ENCODE data around the gene TTC23L.

Gene TTC23L

GRCh38 chr5:34930462-34930844 is 91.5 kb downstream of the TTC23L start:
- no peaks in the 10 kb centered on the region for H3K27me3 ChIP-seq (ENCODE audit: low read depth, low read length)
- no peak overlapping the region for H2AFZ ChIP-seq (ENCODE audit: low read depth, low read length)
- no peak for TF ChIP-seq EZH2phosphoT487 (IDR thresholded peaks at IDR 0.05; ENCODE audit: low read depth)
- TF ChIP-seq, protein P1, sequence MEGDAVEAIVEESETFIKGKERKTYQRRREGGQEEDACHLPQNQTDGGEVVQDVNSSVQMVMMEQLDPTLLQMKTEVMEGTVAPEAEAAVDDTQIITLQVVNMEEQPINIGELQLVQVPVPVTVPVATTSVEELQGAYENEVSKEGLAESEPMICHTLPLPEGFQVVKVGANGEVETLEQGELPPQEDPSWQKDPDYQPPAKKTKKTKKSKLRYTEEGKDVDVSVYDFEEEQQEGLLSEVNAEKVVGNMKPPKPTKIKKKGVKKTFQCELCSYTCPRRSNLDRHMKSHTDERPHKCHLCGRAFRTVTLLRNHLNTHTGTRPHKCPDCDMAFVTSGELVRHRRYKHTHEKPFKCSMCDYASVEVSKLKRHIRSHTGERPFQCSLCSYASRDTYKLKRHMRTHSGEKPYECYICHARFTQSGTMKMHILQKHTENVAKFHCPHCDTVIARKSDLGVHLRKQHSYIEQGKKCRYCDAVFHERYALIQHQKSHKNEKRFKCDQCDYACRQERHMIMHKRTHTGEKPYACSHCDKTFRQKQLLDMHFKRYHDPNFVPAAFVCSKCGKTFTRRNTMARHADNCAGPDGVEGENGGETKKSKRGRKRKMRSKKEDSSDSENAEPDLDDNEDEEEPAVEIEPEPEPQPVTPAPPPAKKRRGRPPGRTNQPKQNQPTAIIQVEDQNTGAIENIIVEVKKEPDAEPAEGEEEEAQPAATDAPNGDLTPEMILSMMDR (IDR thresholded peaks at IDR 0.05; ENCODE audit: low read depth, low read length), result no peak
- H4K20me1 ChIP-seq (ENCODE audit: insufficient read depth, low read length), result no peaks in the 10 kb centered on the region
- peaks cover 11% of the 10 kb centered on the region for H3K4me1 ChIP-seq (ENCODE audit: low read length)
- peak overlapping the region; percentile 65; the same call in 1 of the 2 replicates for H3K27ac ChIP-seq (ENCODE audit: low read length)
- peaks cover 43% of the 10 kb centered on the region for H3K79me2 ChIP-seq (ENCODE audit: low read length)
- H3K9ac ChIP-seq (ENCODE audit: low read length), result peak overlapping the region; percentile 90
- no peaks in the 10 kb centered on the region for H3K9me3 ChIP-seq (ENCODE audit: insufficient read depth, low read length)
- peak overlapping the region; percentile 99 for H3K4me3 ChIP-seq (ENCODE audit: low read length)
- peaks cover 21% of the 10 kb centered on the region for H3K36me3 ChIP-seq (replicated peaks; ENCODE audit: low read depth, low read length)
- H3K4me2 ChIP-seq (ENCODE audit: low read length), result peak overlapping the region; percentile 72

DNA sequence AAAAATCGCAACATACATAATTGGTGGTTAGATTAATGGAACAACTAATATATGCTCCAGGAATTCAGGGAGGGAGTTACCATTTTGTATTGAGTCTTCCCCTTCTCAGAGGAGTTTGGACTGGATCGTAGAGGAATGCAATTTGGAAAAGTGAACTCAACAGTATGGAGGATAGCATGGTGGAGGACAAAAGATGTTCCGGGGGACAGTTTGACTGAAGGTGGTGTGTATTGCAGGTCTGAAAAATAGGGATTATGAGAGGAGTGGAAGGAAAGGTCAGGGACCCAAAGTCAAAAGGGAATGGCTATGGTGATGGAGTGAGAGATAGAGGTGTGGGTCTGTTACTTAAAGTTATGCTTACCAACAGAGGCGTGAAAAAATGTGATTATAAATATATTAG is 91.9 kb downstream of the TTC23L start:
- no peak overlapping the region for H2AFZ ChIP-seq (ENCODE audit: low read depth, low read length)
- no peaks in the 10 kb centered on the region for H3K9me3 ChIP-seq (ENCODE audit: insufficient read depth, low read length)
- H3K9ac ChIP-seq (ENCODE audit: low read length), result peak overlapping the region; percentile 90; the same call in 1 of the 2 replicates
- TF ChIP-seq EZH2phosphoT487 (IDR thresholded peaks at IDR 0.05; ENCODE audit: low read depth), result no peak
- TF ChIP-seq, protein P1 (IDR thresholded peaks at IDR 0.05; ENCODE audit: low read depth, low read length), result no peak
- H4K20me1 ChIP-seq (ENCODE audit: insufficient read depth, low read length), result no peaks in the 10 kb centered on the region
- peak overlapping the region; percentile 72 for H3K4me2 ChIP-seq (ENCODE audit: low read length)
- H3K36me3 ChIP-seq (replicated peaks; ENCODE audit: low read depth, low read length), result peaks cover 20% of the 10 kb centered on the region
- peaks cover 43% of the 10 kb centered on the region for H3K79me2 ChIP-seq (ENCODE audit: low read length)
- H3K4me1 ChIP-seq (ENCODE audit: low read length), result peaks cover 11% of the 10 kb centered on the region
- peak overlapping the region; percentile 99 for H3K4me3 ChIP-seq (ENCODE audit: low read length)
- H3K27ac ChIP-seq (ENCODE audit: low read length), result no peak overlapping the region
- no peaks in the 10 kb centered on the region for H3K27me3 ChIP-seq (ENCODE audit: low read depth, low read length)

DNA sequence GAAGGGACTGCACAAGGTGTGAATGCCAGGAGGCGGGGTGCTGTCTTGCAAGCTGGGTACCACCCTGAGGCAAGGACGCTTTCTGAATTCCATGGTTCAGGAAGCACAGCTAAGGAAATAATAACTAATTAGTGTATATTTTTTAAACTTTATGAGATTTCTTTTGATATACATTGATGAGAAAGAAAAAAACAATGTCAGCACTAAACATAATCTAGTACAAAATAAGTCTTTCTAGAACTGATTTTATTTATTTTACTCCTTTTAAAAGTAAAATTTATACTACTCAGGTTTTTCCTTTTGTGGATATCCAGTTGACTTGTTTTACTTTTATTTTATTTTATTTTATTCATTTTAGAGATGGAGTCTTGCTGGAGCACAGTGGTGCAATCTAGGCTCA is 94.0 kb downstream of the TTC23L start:
- H3K4me2 ChIP-seq (ENCODE audit: low read length), result no peak overlapping the region
- TF ChIP-seq, protein P1 (IDR thresholded peaks at IDR 0.05; ENCODE audit: low read depth, low read length), result no peak
- TF ChIP-seq EZH2phosphoT487 (IDR thresholded peaks at IDR 0.05; ENCODE audit: low read depth), result no peak
- H3K4me3 ChIP-seq (ENCODE audit: low read length), result no peak overlapping the region
- no peaks in the 10 kb centered on the region for H3K27me3 ChIP-seq (ENCODE audit: low read depth, low read length)
- peaks cover 11% of the 10 kb centered on the region for H3K4me1 ChIP-seq (ENCODE audit: low read length)
- peaks cover 43% of the 10 kb centered on the region for H3K79me2 ChIP-seq (ENCODE audit: low read length)
- no peaks in the 10 kb centered on the region for H3K9me3 ChIP-seq (ENCODE audit: insufficient read depth, low read length)
- no peaks in the 10 kb centered on the region for H4K20me1 ChIP-seq (ENCODE audit: insufficient read depth, low read length)
- H2AFZ ChIP-seq (ENCODE audit: low read depth, low read length), result no peak overlapping the region
- no peak overlapping the region for H3K9ac ChIP-seq (ENCODE audit: low read length)
- H3K36me3 ChIP-seq (replicated peaks; ENCODE audit: low read depth, low read length), result peaks cover 16% of the 10 kb centered on the region
- H3K27ac ChIP-seq (ENCODE audit: low read length), result no peak overlapping the region

DNA sequence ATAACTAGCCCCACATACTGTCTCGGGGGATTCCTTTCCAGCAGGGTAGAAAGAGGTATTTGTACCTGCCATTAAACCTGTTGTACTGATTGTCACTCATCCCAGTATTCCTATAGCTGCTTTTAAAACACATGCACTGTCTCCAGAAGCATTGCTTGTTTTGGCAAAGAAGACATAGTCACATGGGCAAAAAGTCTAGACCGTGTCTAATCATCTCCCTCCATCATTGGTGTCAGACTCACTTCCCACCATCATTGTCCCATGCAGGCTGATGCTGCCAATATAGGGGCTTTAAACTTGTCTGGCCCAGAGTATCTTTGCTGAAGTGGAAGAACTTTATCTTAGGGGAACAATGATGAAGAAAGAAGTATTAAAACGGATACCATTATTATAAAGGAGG is 103.0 kb downstream of the TTC23L start:
- Histone ChIP-seq H3K4me3 (ENCODE audit: low read length) (no peak overlapping the region), H3K27ac (ENCODE audit: low read length) (no peak overlapping the region), H3K9me3 (ENCODE audit: insufficient read depth, low read length) (no peaks in the 10 kb centered on the region), H3K9ac (ENCODE audit: low read length) (no peak overlapping the region), H2AFZ (ENCODE audit: low read depth, low read length) (no peak overlapping the region), H3K4me1 (ENCODE audit: low read length) (no peaks in the 10 kb centered on the region), H3K27me3 (ENCODE audit: low read depth, low read length) (no peaks in the 10 kb centered on the region), H3K36me3 (replicated peaks; ENCODE audit: low read depth, low read length) (peaks cover 20% of the 10 kb centered on the region), H3K79me2 (ENCODE audit: low read length) (no peaks in the 10 kb centered on the region), H4K20me1 (ENCODE audit: insufficient read depth, low read length) (no peaks in the 10 kb centered on the region), H3K4me2 (ENCODE audit: low read length) (no peak overlapping the region)
- TF ChIP-seq, protein P1 (IDR thresholded peaks at IDR 0.05; ENCODE audit: low read depth, low read length), result no peak
- TF ChIP-seq EZH2phosphoT487 (IDR thresholded peaks at IDR 0.05; ENCODE audit: low read depth), result no peak
